Progenitor cell of endocrine pancreas (in vitro differentiated cells): ENCODE data around the gene LRRC27. TPM values are rescaled to one million over a fixed set of nuclear protein-coding genes. Genes with fewer than 3 reads are reported as not detected.

Experiments used
- DNase-seq: peaks from one replicate; pipeline ENCODE4 v3.0.0; 2021; ENCODE audit warnings: low spot score; ENCODE audit not compliant: unreplicated experiment
- H3K27ac Mint-ChIP-seq: 2 replicates; pipeline ENCODE4 v1.8.0; 2021; ENCODE audit warnings: mild to moderate bottlenecking, moderate library complexity, mixed read lengths
- H3K27me3 Mint-ChIP-seq: 2 replicates; pipeline ENCODE4 v1.8.0; 2021; ENCODE audit warnings: mixed read lengths
- H3K36me3 Mint-ChIP-seq: 2 replicates; pipeline ENCODE4 v1.8.0; 2022; ENCODE audit warnings: mixed read lengths; ENCODE audit not compliant: insufficient read depth
- H3K4me1 Mint-ChIP-seq: 2 replicates; pipeline ENCODE4 v1.8.0; 2021; ENCODE audit warnings: low read depth, mixed read lengths
- H3K4me3 Mint-ChIP-seq: 2 replicates; pipeline ENCODE4 v1.8.0; 2021; ENCODE audit warnings: low read depth, mild to moderate bottlenecking, moderate library complexity, mixed read lengths
- H3K9me3 Mint-ChIP-seq: 2 replicates; pipeline ENCODE4 v1.8.0; 2021; ENCODE audit warnings: low read depth, mixed read lengths
- total RNA-seq: library from RNA; stranded (reverse); gene quantifications from 2 replicates; pipeline ENCODE4 v1.2.1, GENCODE V29; 2021
- TF ChIP-seq, protein P1 (sequence below): fragments of 200-600 bp; sonication (generic); IDR thresholded peaks from one replicate; pipeline ENCODE4 v1.5.0; 2021; ENCODE audit warnings: antibody characterized with exemption, mild to moderate bottlenecking; ENCODE audit not compliant: unreplicated experiment

Gene LRRC27
- total RNA-seq, 1 donor from 2014 or later: 22.1 TPM

- peak overlapping the region; percentile 41 for H3K4me3 Mint-ChIP-seq
Observed at GRCh38 chr10:132395704-132396493, 63.9 kb downstream of the LRRC27 start.

GRCh38 chr10:132396494-132397035 is 64.6 kb downstream of the LRRC27 start:
- Mint-ChIP-seq H3K27me3 (no peaks in the 10 kb centered on the region), H3K4me3 (no peak overlapping the region), H3K4me1 (peaks cover 7% of the 10 kb centered on the region), H3K36me3 (no peaks in the 10 kb centered on the region), H3K9me3 (peaks cover 8% of the 10 kb centered on the region), H3K27ac (no peak overlapping the region)
- DNase-seq: peak; percentile 62
- TF ChIP-seq, protein P1, sequence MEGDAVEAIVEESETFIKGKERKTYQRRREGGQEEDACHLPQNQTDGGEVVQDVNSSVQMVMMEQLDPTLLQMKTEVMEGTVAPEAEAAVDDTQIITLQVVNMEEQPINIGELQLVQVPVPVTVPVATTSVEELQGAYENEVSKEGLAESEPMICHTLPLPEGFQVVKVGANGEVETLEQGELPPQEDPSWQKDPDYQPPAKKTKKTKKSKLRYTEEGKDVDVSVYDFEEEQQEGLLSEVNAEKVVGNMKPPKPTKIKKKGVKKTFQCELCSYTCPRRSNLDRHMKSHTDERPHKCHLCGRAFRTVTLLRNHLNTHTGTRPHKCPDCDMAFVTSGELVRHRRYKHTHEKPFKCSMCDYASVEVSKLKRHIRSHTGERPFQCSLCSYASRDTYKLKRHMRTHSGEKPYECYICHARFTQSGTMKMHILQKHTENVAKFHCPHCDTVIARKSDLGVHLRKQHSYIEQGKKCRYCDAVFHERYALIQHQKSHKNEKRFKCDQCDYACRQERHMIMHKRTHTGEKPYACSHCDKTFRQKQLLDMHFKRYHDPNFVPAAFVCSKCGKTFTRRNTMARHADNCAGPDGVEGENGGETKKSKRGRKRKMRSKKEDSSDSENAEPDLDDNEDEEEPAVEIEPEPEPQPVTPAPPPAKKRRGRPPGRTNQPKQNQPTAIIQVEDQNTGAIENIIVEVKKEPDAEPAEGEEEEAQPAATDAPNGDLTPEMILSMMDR: peak; percentile 55

More at GRCh38 chr10:132395704-132396493, 63.9 kb downstream of the LRRC27 start:
- Mint-ChIP-seq H3K27ac (no peak overlapping the region), H3K36me3 (no peaks in the 10 kb centered on the region), H3K9me3 (peaks cover 8% of the 10 kb centered on the region), H3K27me3 (no peaks in the 10 kb centered on the region), H3K4me1 (peaks cover 7% of the 10 kb centered on the region)
- TF ChIP-seq, protein P1: no peak
- DNase-seq: peak; percentile 70

- Mint-ChIP-seq H3K27ac (peak within 1 kb of the TSS; percentile 94), H3K27me3 (no peaks in the 10 kb centered on the region), H3K4me3 (peak within 1 kb of the TSS; percentile 88), H3K36me3 (no peaks in the 10 kb centered on the region), H3K4me1 (peaks cover 7% of the 10 kb centered on the region), H3K9me3 (peaks cover 5% of the 10 kb centered on the region)
- no peak for DNase-seq
- TF ChIP-seq, protein P1: no peak
Observed at GRCh38 chr10:132397036-132397541, 65.1 kb downstream of the LRRC27 start, which contains the start of gene PWWP2B. TSS of gene PWWP2B (plus strand) at chr10:132397200. CDS start at chr10:132397227, 27 bp downstream.

- peak overlapping the region; percentile 94 for H3K27ac Mint-ChIP-seq
- H3K27me3 Mint-ChIP-seq: no peaks in the 10 kb centered on the region
- no peaks in the 10 kb centered on the region for H3K9me3 Mint-ChIP-seq
- no peak for DNase-seq
- H3K36me3 Mint-ChIP-seq: no peaks in the 10 kb centered on the region
- peak overlapping the region; percentile 88 for H3K4me3 Mint-ChIP-seq
- peaks cover 7% of the 10 kb centered on the region for H3K4me1 Mint-ChIP-seq
- TF ChIP-seq, protein P1: no peak
Observed at GRCh38 chr10:132397671-132398565, 65.9 kb downstream of the LRRC27 start.

- Mint-ChIP-seq H3K27me3 (no peaks in the 10 kb centered on the region), H3K9me3 (no peaks in the 10 kb centered on the region), H3K36me3 (peaks cover 1% of the 10 kb centered on the region), H3K4me3 (peak overlapping the region; percentile 88), H3K27ac (no peak overlapping the region), H3K4me1 (peaks cover 7% of the 10 kb centered on the region)
- DNase-seq: no peak
- TF ChIP-seq, protein P1: no peak
Observed at GRCh38 chr10:132398566-132398991, 66.6 kb downstream of the LRRC27 start.
